Neural progenitor cell (in vitro differentiated cells): ENCODE results near the gene TMEM115.

Source experiments
- CTCF ChIP-seq: fragments of 200-600 bp; sonication (generic); IDR thresholded peaks from 2 replicates; pipeline ENCODE4 v1.5.1; 2017; ENCODE audit warnings: antibody characterized with exemption, mild to moderate bottlenecking
- EZH2 ChIP-seq: fragments of 200-600 bp; sonication (generic); IDR thresholded peaks from 2 replicates; pipeline ENCODE4 v1.6.1; 2017; ENCODE audit warnings: antibody characterized with exemption, mild to moderate bottlenecking, moderate library complexity
- EZH2phosphoT487 ChIP-seq: fragments of 200-600 bp; sonication (generic); IDR thresholded peaks from 2 replicates; pipeline ENCODE4 v1.6.1; 2017; ENCODE audit warnings: antibody characterized with exemption

- TF ChIP-seq CTCF (no peak), EZH2phosphoT487 (no peak), EZH2 (no peak)
Observed at GRCh38 chr3:50350213-50350526, 9.2 kb downstream of the TMEM115 start.
